GM12878 (cell line): ENCODE results near the gene APLN. TPM values are rescaled to one million over a fixed set of nuclear protein-coding genes. Genes with fewer than 3 reads are reported as not detected.

Source experiments
- ATAC-seq: fragments of 200-7000 bp; cut with Tn5 transposase; 3 replicates; pipeline ENCODE4 v1.9.1; 2020; ENCODE audit warnings: mild to moderate bottlenecking, moderate library complexity
- BruUV-seq: library from RNA; stranded (reverse); fragments of 400-500 nt; replicated peaks from 2 replicates; lab custom pipeline; 2021; lab: Mats Ljungman, UMichigan
- CTCF ChIA-PET: fragments of 300-600 bp; sonication (Branson Sonifier 250); formaldehyde crosslinking; extraction: SDS; loops from one replicate; lab custom pipeline; 2021; ENCODE audit warnings: inconsistent platforms; lab: Yijun Ruan, JAX
- POLR2A ChIA-PET: fragments of 350-600 bp; formaldehyde crosslinking; extraction: SDS; loops from one replicate; lab custom pipeline; 2021; ENCODE audit warnings: inconsistent platforms; lab: Charles Lee
- RAD21 ChIA-PET: fragments of 300-600 bp; sonication (Branson Sonifier 250); formaldehyde crosslinking; loops from one replicate; lab custom pipeline; 2023; ENCODE audit warnings: antibody characterized with exemption; ENCODE audit not compliant: unreplicated experiment; lab: Charles Lee
- SMC1A ChIA-PET: fragments of 300-600 bp; sonication (Branson Sonifier 250); formaldehyde crosslinking; loops from one replicate; lab custom pipeline; 2023; ENCODE audit not compliant: unreplicated experiment, uncharacterized antibody; lab: Charles Lee
- DNase-seq: peaks from one replicate; pipeline ENCODE4 v3.0.0-alpha.2; 2011; ENCODE audit warnings: low read depth, low spot score
- FAIRE-seq: peaks from 3 replicates; lab custom pipeline; 2011; peaks lifted over from hg19 to GRCh38; lab: Jason Lieb, UNC
- H2AFZ ChIP-seq: 2 replicates; pipeline ENCODE4 v1.6.0; 2011; ENCODE audit warnings: low read depth, low read length, control low read depth; ENCODE audit not compliant: control insufficient read depth
- H3K27ac ChIP-seq: 2 replicates; pipeline ENCODE4 v1.5.1; 2011; ENCODE audit warnings: control low read depth; ENCODE audit not compliant: control insufficient read depth, insufficient read depth
- H3K27me3 ChIP-seq, 2 experiments: replicated peaks in 1 of 2; 2 replicates each; pipeline versions ENCODE4 v1.6.0 to v1.6.1; 2011; ENCODE audit warnings: low read length in 1 of 2; ENCODE audit not compliant: control insufficient read depth in 2 of 2, insufficient read depth in 2 of 2
- H3K36me3 ChIP-seq, 2 experiments: 2 replicates each; pipeline ENCODE4 v1.5.1; 2011; ENCODE audit warnings: low read length in 1 of 2; ENCODE audit not compliant: control insufficient read depth in 2 of 2, insufficient read depth in 2 of 2
- H3K4me1 ChIP-seq: 2 replicates; pipeline ENCODE4 v1.6.1; 2011; ENCODE audit warnings: mild to moderate bottlenecking, low read length, moderate library complexity, mixed read lengths; ENCODE audit not compliant: control insufficient read depth, insufficient read depth
- H3K4me2 ChIP-seq: 2 replicates; pipeline ENCODE4 v1.6.0; 2011; ENCODE audit warnings: control low read depth; ENCODE audit not compliant: control insufficient read depth, insufficient read depth
- H3K4me3 ChIP-seq: fragments of 200-600 bp; sonication (generic); 2 replicates; pipeline ENCODE4 v1.5.1; 2016
- H3K79me2 ChIP-seq: 2 replicates; pipeline ENCODE4 v1.6.0; 2011; ENCODE audit warnings: low read length; ENCODE audit not compliant: control insufficient read depth, insufficient read depth
- H3K9ac ChIP-seq: 2 replicates; pipeline ENCODE4 v1.8.0; 2011; ENCODE audit warnings: low read length, control low read depth, mixed read lengths; ENCODE audit not compliant: control insufficient read depth, insufficient read depth
- H3K9me3 ChIP-seq: replicated peaks from 3 replicates; pipeline ENCODE4 v1.5.1; 2011; ENCODE audit warnings: mild to moderate bottlenecking, low read length; ENCODE audit not compliant: control insufficient read depth, insufficient read depth
- H4K20me1 ChIP-seq: 2 replicates; pipeline ENCODE4 v1.6.0; 2011; ENCODE audit not compliant: control insufficient read depth, insufficient read depth
- MEF2A ChIP-seq: IDR thresholded peaks from 2 replicates; pipeline ENCODE4 v1.6.1; 2011; ENCODE audit warnings: low read depth, mild to moderate bottlenecking, low read length, moderate library complexity; ENCODE audit not compliant: insufficient read depth
- NFYB ChIP-seq: IDR thresholded peaks from 2 replicates; pipeline ENCODE4 v1.6.1; 2011; ENCODE audit warnings: low read depth, mild to moderate bottlenecking, low read length, improper control_type of control experiment, moderate library complexity; ENCODE audit not compliant: insufficient read depth
- RFX5 ChIP-seq: IDR thresholded peaks from 2 replicates; pipeline ENCODE4 v1.6.1; 2011; ENCODE audit warnings: low read depth, low read length, improper control_type of control experiment
- ZNF217 ChIP-seq: fragments of 450-650 bp; IDR thresholded peaks from 2 replicates; pipeline ENCODE4 v1.6.1; 2017; ENCODE audit warnings: antibody characterized with exemption, mild to moderate bottlenecking
- ZSCAN29 ChIP-seq: fragments of 450-650 bp; IDR thresholded peaks from 2 replicates; pipeline ENCODE4 v1.6.1; 2017; ENCODE audit warnings: mild to moderate bottlenecking, moderate library complexity
- WGBS: methylation state at CpG from one replicate; pipeline ENCODE4 v1.1.6; 2016; ENCODE audit warnings: low lambda C conversion rate; ENCODE audit not compliant: insufficient replicate concordance, insufficient coverage; ENCODE audit errors: missing lambda C conversion rate; 5-methylcytosine and 5-hydroxymethylcytosine counted together
- in situ Hi-C: fragments of 300-500 bp; cut with MboI; formaldehyde crosslinking; loops from 9 replicates; pipeline ENCODE4 v1.14.3; 2018; ENCODE audit warnings: mixed read lengths
- intact Hi-C: fragments of 100-400 bp; cut with micrococcal nuclease; formaldehyde crosslinking; loops from one replicate; pipeline ENCODE4 v1.14.2; 2022; ENCODE audit not compliant: unreplicated experiment
- polyA plus RNA-seq, 11 experiments: library from polyadenylated mRNA; depleted of rRNA in 4 of 11; unstranded in 6 of 11; stranded (reverse) in 5 of 11; fragments of >200 nt; fragmentation: Nextera tagmentation in 4 of 11; fragmentation: Illumina TruSeq in 1 of 11; extraction: Ambion mirVana in 4 of 11; extraction: Trizol in 1 of 11; gene quantifications; 1 replicate in 1 of 11; 2 replicates in 10 of 11; pipeline versions ENCODE4 v1.2.1 to v1.2.3, GENCODE V29; 2011 to 2016; ENCODE audit warnings: inconsistent platforms in 2 of 11, missing spikeins in 2 of 11, low read depth in 1 of 11
- total RNA-seq, 4 experiments: library from RNA; depleted of rRNA in 3 of 4; stranded (reverse); fragments of >200 nt in 3 of 4; fragmentation: Illumina TruSeq in 1 of 4; extraction: Trizol in 1 of 4; gene quantifications; 2 replicates each; pipeline versions ENCODE4 v1.2.1 to v1.2.3, GENCODE V29; 2013 to 2021
- TF ChIP-seq, protein P1 (sequence below): fragments of 450-650 bp; IDR thresholded peaks from 2 replicates; pipeline ENCODE4 v1.6.1; 2017; ENCODE audit warnings: antibody characterized with exemption, mild to moderate bottlenecking, moderate library complexity
- TF ChIP-seq, protein P2 (sequence below): fragments of 450-650 bp; IDR thresholded peaks from 2 replicates; pipeline ENCODE4 v1.6.1; 2017; ENCODE audit warnings: mild to moderate bottlenecking, low read depth, inconsistent platforms; ENCODE audit not compliant: poor library complexity, severe bottlenecking

The APLN gene
- total and polyA plus RNA-seq, 10 of the 15 experiments (the other 5 are each of a cell fraction or from before 2014, with no cell fraction given): 0.31 TPM; not detected in 9

- no peak overlapping the region for H3K9ac ChIP-seq
- TF ChIP-seq ZSCAN29 (no peak), NFYB (no peak), MEF2A (no peak), ZNF217 (no peak), RFX5 (no peak)
- TF ChIP-seq, protein P1, sequence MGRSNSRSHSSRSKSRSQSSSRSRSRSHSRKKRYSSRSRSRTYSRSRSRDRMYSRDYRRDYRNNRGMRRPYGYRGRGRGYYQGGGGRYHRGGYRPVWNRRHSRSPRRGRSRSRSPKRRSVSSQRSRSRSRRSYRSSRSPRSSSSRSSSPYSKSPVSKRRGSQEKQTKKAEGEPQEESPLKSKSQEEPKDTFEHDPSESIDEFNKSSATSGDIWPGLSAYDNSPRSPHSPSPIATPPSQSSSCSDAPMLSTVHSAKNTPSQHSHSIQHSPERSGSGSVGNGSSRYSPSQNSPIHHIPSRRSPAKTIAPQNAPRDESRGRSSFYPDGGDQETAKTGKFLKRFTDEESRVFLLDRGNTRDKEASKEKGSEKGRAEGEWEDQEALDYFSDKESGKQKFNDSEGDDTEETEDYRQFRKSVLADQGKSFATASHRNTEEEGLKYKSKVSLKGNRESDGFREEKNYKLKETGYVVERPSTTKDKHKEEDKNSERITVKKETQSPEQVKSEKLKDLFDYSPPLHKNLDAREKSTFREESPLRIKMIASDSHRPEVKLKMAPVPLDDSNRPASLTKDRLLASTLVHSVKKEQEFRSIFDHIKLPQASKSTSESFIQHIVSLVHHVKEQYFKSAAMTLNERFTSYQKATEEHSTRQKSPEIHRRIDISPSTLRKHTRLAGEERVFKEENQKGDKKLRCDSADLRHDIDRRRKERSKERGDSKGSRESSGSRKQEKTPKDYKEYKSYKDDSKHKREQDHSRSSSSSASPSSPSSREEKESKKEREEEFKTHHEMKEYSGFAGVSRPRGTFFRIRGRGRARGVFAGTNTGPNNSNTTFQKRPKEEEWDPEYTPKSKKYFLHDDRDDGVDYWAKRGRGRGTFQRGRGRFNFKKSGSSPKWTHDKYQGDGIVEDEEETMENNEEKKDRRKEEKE: no peak
- TF ChIP-seq, protein P2, sequence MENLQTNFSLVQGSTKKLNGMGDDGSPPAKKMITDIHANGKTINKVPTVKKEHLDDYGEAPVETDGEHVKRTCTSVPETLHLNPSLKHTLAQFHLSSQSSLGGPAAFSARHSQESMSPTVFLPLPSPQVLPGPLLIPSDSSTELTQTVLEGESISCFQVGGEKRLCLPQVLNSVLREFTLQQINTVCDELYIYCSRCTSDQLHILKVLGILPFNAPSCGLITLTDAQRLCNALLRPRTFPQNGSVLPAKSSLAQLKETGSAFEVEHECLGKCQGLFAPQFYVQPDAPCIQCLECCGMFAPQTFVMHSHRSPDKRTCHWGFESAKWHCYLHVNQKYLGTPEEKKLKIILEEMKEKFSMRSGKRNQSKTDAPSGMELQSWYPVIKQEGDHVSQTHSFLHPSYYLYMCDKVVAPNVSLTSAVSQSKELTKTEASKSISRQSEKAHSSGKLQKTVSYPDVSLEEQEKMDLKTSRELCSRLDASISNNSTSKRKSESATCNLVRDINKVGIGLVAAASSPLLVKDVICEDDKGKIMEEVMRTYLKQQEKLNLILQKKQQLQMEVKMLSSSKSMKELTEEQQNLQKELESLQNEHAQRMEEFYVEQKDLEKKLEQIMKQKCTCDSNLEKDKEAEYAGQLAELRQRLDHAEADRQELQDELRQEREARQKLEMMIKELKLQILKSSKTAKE: no peak
- H3K27ac ChIP-seq: no peak overlapping the region
- RAD21 ChIA-PET: no interaction called here
- H4K20me1 ChIP-seq: no peaks in the 10 kb centered on the region
- no peak overlapping the region for H3K4me2 ChIP-seq
- H3K27me3 ChIP-seq: peaks cover 2% of the 10 kb centered on the region in 2 experiments; a peak in 3 of 4 replicates
- no peak overlapping the region for H3K4me3 ChIP-seq
- 36% methylated on average over 20 of the region's 20 CpGs for WGBS
- FAIRE-seq (no peak), ATAC-seq (no peak), DNase-seq (no peak)
- CTCF ChIA-PET: interaction anchor here (1.1 to 2.1 kb wide), 3 partner anchors 11 to 175 kb away, joined by 3 to 6 read pairs (median 3); no protein-coding TSS in a partner anchor
- H3K9me3 ChIP-seq: no peaks in the 10 kb centered on the region
- POLR2A ChIA-PET: no interaction called here
- SMC1A ChIA-PET: no interaction called here
- no peaks in the 10 kb centered on the region for H3K36me3 ChIP-seq
- no TSS peak for BruUV-seq
- no peaks in the 10 kb centered on the region for H3K4me1 ChIP-seq
- intact Hi-C loops: no loop called here
- H3K79me2 ChIP-seq: no peaks in the 10 kb centered on the region
- H2AFZ ChIP-seq: no peak overlapping the region
- in situ Hi-C loops: no loop called here
Observed at GRCh38 chrX:129648514-129649267, 6.1 kb downstream of the APLN start.
